Measurements from ENCODE around the gene SLC2A6. TPM values are rescaled to one million over a fixed set of nuclear protein-coding genes. Genes with fewer than 3 reads are reported as not detected.

The SLC2A6 gene
- polyA plus RNA-seq, 1 donor (not counting 4 experiments of a cell fraction or from before 2014, with no cell fraction given): 15.9 TPM

- peaks cover 8% of the 10 kb centered on the region for H3K27me3 ChIP-seq (ENCODE audit: control insufficient read depth, extremely low read depth, insufficient read depth, low read length)
- peaks cover 12% of the 10 kb centered on the region for H3K4me1 ChIP-seq (ENCODE audit: control insufficient read depth, extremely low read depth, insufficient read depth, low read length)
- H2AFZ ChIP-seq (ENCODE audit: control insufficient read depth, low read length): no peak overlapping the region
- TF ChIP-seq EZH2 (IDR thresholded peaks at IDR 0.05; ENCODE audit: low read length) (no peak), CTCF (optimal IDR thresholded peaks at IDR 0.05 in 1 of 3, IDR thresholded peaks at IDR 0.05 in 1 of 3, conservative IDR thresholded peaks at IDR 0.05 in 1 of 3; ENCODE audit: extremely low read depth in 1 of 3, insufficient read depth in 2 of 3, low read length in 3 of 3) (no peak)
- DNase-seq (ENCODE audit: low read depth, low spot score) (no peak), FAIRE-seq (no peak)
- no peaks in the 10 kb centered on the region for H3K36me3 ChIP-seq (ENCODE audit: control insufficient read depth in 2 of 2, extremely low read depth in 1 of 2, insufficient read depth in 2 of 2, low read length in 2 of 2)
- no peaks in the 10 kb centered on the region for H3K9me1 ChIP-seq (ENCODE audit: control insufficient read depth, extremely low read depth, insufficient read depth, low read length)
- no peaks in the 10 kb centered on the region for H4K20me1 ChIP-seq (ENCODE audit: control insufficient read depth, extremely low read depth, insufficient read depth, low read length)
- H3K27ac ChIP-seq (ENCODE audit: control insufficient read depth, insufficient read depth, low read length): no peak overlapping the region
- H3K79me2 ChIP-seq (ENCODE audit: control insufficient read depth, insufficient read depth, low read length): no peaks in the 10 kb centered on the region
- no peak overlapping the region for H3K9ac ChIP-seq (ENCODE audit: control insufficient read depth, extremely low read depth, insufficient read depth, low read length)
- no peak overlapping the region for H3K4me3 ChIP-seq (ENCODE audit: control insufficient read depth in 2 of 3, extremely low read depth in 1 of 3, insufficient read depth in 2 of 3, low read depth in 1 of 3, low read length in 3 of 3)
- no peak overlapping the region for H3K4me2 ChIP-seq (ENCODE audit: control insufficient read depth, extremely low read depth, insufficient read depth, low read depth, low read length)
- H3K9me3 ChIP-seq (ENCODE audit: control insufficient read depth, low read depth, low read length): peaks cover 2% of the 10 kb centered on the region
- dilution Hi-C loops (cut with MboI; ENCODE audit: extremely low pct_ligation_motif_present, low sequenced_read_pairs): no loop called here
Measured at GRCh38 chr9:133507246-133507965, 28.5 kb upstream of the SLC2A6 start.

GRCh38 chr9:133506653-133507038 is 27.7 kb upstream of the SLC2A6 start:
- Histone ChIP-seq H3K4me1 (ENCODE audit: control insufficient read depth, extremely low read depth, insufficient read depth, low read length) (peaks cover 12% of the 10 kb centered on the region), H3K4me2 (ENCODE audit: control insufficient read depth, extremely low read depth, insufficient read depth, low read depth, low read length) (no peak overlapping the region), H3K36me3 (ENCODE audit: control insufficient read depth in 2 of 2, extremely low read depth in 1 of 2, insufficient read depth in 2 of 2, low read length in 2 of 2) (no peaks in the 10 kb centered on the region), H3K9ac (ENCODE audit: control insufficient read depth, extremely low read depth, insufficient read depth, low read length) (no peak overlapping the region), H2AFZ (ENCODE audit: control insufficient read depth, low read length) (no peak overlapping the region), H3K4me3 (ENCODE audit: control insufficient read depth in 2 of 3, extremely low read depth in 1 of 3, insufficient read depth in 2 of 3, low read depth in 1 of 3, low read length in 3 of 3) (no peak overlapping the region), H3K79me2 (ENCODE audit: control insufficient read depth, insufficient read depth, low read length) (no peaks in the 10 kb centered on the region), H4K20me1 (ENCODE audit: control insufficient read depth, extremely low read depth, insufficient read depth, low read length) (no peaks in the 10 kb centered on the region), H3K9me3 (ENCODE audit: control insufficient read depth, low read depth, low read length) (peaks cover under 1% of the 10 kb centered on the region), H3K27me3 (ENCODE audit: control insufficient read depth, extremely low read depth, insufficient read depth, low read length) (peaks cover 8% of the 10 kb centered on the region), H3K27ac (ENCODE audit: control insufficient read depth, insufficient read depth, low read length) (no peak overlapping the region), H3K9me1 (ENCODE audit: control insufficient read depth, extremely low read depth, insufficient read depth, low read length) (no peaks in the 10 kb centered on the region)
- dilution Hi-C loops (cut with MboI; ENCODE audit: extremely low pct_ligation_motif_present, low sequenced_read_pairs): no loop called here
- no peak for DNase-seq (ENCODE audit: low read depth, low spot score)
- no peak for FAIRE-seq
- no peak for TF ChIP-seq CTCF (optimal IDR thresholded peaks at IDR 0.05 in 1 of 3, IDR thresholded peaks at IDR 0.05 in 1 of 3, conservative IDR thresholded peaks at IDR 0.05 in 1 of 3; ENCODE audit: extremely low read depth in 1 of 3, insufficient read depth in 2 of 3, low read length in 3 of 3)
- TF ChIP-seq EZH2 (IDR thresholded peaks at IDR 0.05; ENCODE audit: low read length): no peak

All from keratinocyte (primary cell).